Measurements from ENCODE around the gene ACSS1. TPM values are rescaled to one million over a fixed set of nuclear protein-coding genes. Genes with fewer than 3 reads are reported as not detected.
A peak's percentile ranks its signal among the peaks of the same experiment; 100 is the strongest.

ACSS1 gene
- total and polyA plus RNA-seq, 7 donors, result 8.8 to 53.3 (median 16.8) TPM

GRCh38 chr20:25059866-25060465, 2.0 kb upstream of the ACSS1 start:
- H3K27ac ChIP-seq, result no peak overlapping the region
- WGBS, 3 donors, result 89 to 91% (median 91%) methylated on average over 8 of the region's 8 CpGs

GRCh38 chr20:25058847-25059810, 1.2 kb upstream of the ACSS1 start:
- TF ChIP-seq, protein P1, sequence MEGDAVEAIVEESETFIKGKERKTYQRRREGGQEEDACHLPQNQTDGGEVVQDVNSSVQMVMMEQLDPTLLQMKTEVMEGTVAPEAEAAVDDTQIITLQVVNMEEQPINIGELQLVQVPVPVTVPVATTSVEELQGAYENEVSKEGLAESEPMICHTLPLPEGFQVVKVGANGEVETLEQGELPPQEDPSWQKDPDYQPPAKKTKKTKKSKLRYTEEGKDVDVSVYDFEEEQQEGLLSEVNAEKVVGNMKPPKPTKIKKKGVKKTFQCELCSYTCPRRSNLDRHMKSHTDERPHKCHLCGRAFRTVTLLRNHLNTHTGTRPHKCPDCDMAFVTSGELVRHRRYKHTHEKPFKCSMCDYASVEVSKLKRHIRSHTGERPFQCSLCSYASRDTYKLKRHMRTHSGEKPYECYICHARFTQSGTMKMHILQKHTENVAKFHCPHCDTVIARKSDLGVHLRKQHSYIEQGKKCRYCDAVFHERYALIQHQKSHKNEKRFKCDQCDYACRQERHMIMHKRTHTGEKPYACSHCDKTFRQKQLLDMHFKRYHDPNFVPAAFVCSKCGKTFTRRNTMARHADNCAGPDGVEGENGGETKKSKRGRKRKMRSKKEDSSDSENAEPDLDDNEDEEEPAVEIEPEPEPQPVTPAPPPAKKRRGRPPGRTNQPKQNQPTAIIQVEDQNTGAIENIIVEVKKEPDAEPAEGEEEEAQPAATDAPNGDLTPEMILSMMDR (IDR thresholded peaks at IDR 0.05), result no peak
- H3K27me3 ChIP-seq (ENCODE audit: insufficient read depth in 3 of 3, low read length in 2 of 3), result no peaks in the 10 kb centered on the region
- H3K9me3 ChIP-seq, result no peaks in the 10 kb centered on the region
- no peaks in the 10 kb centered on the region for H3K36me3 ChIP-seq (ENCODE audit: insufficient read depth in 1 of 2, low read depth in 1 of 2)
- 35 to 45% (median 39%) methylated on average over 20 of the region's 20 CpGs for WGBS, 3 donors
- no peak for ATAC-seq
- DNase-seq, result no peak
- H3K4me3 ChIP-seq, result peak overlapping the region; percentile 86
- peak overlapping the region; percentile 83 for H3K27ac ChIP-seq
- peaks cover 32% of the 10 kb centered on the region for H3K4me1 ChIP-seq
- intact Hi-C loops (cut with DNase I), result no loop called here

More at GRCh38 chr20:25059866-25060465, 2.0 kb upstream of the ACSS1 start:
- intact Hi-C loops (cut with DNase I), result no loop called here
- ATAC-seq (no peak), DNase-seq (no peak)
- Histone ChIP-seq H3K36me3 (ENCODE audit: insufficient read depth in 1 of 2, low read depth in 1 of 2) (no peaks in the 10 kb centered on the region), H3K9me3 (no peaks in the 10 kb centered on the region), H3K27me3 (ENCODE audit: insufficient read depth in 3 of 3, low read length in 2 of 3) (no peaks in the 10 kb centered on the region), H3K4me3 (no peak overlapping the region), H3K4me1 (peaks cover 23% of the 10 kb centered on the region)
- TF ChIP-seq, protein P1 (IDR thresholded peaks at IDR 0.05), result no peak

GRCh38 chr20:25057234-25058050, 497 bp downstream of the ACSS1 start:
- Histone ChIP-seq H3K4me1 (peaks cover 47% of the 10 kb centered on the region), H3K27me3 (ENCODE audit: insufficient read depth in 3 of 3, low read length in 2 of 3) (no peaks in the 10 kb centered on the region), H3K36me3 (ENCODE audit: insufficient read depth in 1 of 2, low read depth in 1 of 2) (no peaks in the 10 kb centered on the region), H3K9me3 (no peaks in the 10 kb centered on the region), H3K27ac (peak overlapping the region; percentile 83), H3K4me3 (peak overlapping the region; percentile 86)
- peak; percentile 68 to 79 (median 74) for ATAC-seq
- intact Hi-C loops (cut with DNase I), result no loop called here
- TF ChIP-seq, protein P1 (IDR thresholded peaks at IDR 0.05), result no peak
- WGBS, 3 donors, result 0 to 1% (median 1%) methylated on average over 75 to 86 of the region's 86 CpGs
- DNase-seq, result peak; percentile 74 to 85

DNA sequence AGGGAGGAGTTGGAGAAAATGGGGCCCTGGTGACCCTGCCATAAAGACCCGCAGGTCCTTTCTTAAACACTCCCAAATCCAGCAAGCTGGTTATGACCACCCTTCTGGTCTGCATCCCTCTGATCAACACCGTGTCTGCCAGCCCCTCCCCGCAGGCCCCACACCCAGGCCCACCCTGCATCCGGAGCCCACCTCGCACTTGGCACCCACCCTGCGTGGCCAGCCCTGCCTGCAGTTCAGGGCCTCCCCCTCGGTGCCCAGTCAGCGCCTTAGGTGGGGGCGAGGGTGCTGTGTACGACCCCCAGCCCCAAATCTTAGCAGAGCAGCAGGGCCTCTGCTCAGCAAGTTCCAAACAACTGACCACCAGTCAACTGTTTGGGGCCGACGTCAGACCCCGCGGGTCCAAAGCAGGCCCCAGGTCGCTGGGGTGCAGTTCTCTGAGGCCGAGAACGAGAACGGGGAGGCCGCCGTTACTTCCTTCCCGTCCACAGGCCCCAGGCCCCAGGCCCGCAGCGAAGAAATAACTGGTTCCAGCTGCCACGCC, 1.2 kb downstream of the ACSS1 start:
- Histone ChIP-seq H3K9me3 (no peaks in the 10 kb centered on the region), H3K36me3 (ENCODE audit: insufficient read depth in 1 of 2, low read depth in 1 of 2) (no peaks in the 10 kb centered on the region), H3K4me3 (peak overlapping the region; percentile 86), H3K27me3 (ENCODE audit: insufficient read depth in 3 of 3, low read length in 2 of 3) (no peaks in the 10 kb centered on the region), H3K4me1 (peaks cover 54% of the 10 kb centered on the region), H3K27ac (peak overlapping the region; percentile 83)
- 7 to 12% (median 11%) methylated on average over 24 of the region's 24 CpGs for WGBS, 3 donors
- DNase-seq, result no peak
- intact Hi-C loops (cut with DNase I), result no loop called here
- ATAC-seq, result no peak
- TF ChIP-seq, protein P1 (IDR thresholded peaks at IDR 0.05), result no peak

Measured in psoas muscle (tissue), 8 donors.